HG03039 (cell line): ENCODE results near the gene PTGIS.
"Not testable (repeated sequence)": the region's sequence is repeated elsewhere in the genome, so short reads cannot be mapped to it uniquely, and the experiment has no call there.

Source experiments
- ATAC-seq: cut with Tn5 transposase; IDR thresholded peaks from one replicate; pipeline ENCODE4 v1.9.1; 2021; ENCODE audit warnings: mild to moderate bottlenecking, moderate library complexity; ENCODE audit not compliant: unreplicated experiment

Gene PTGIS

GRCh38 chr20:49567421-49568277 is at the start of gene PTGIS:
Gene PTGIS, minus strand, starts transcription at chr20:49568137. Its CDS starts 21 bp downstream, at chr20:49568116.
- no peak for ATAC-seq

GRCh38 chr20:49617394-49617793 is 49.5 kb upstream of the PTGIS start:
- not testable (repeated sequence) for ATAC-seq

GRCh38 chr20:49616154-49617007 is 48.4 kb upstream of the PTGIS start:
- no peak for ATAC-seq

GRCh38 chr20:49615401-49616153 is 47.6 kb upstream of the PTGIS start:
- ATAC-seq: no peak

- not testable (repeated sequence) for ATAC-seq
These were observed 47.1 kb upstream of the PTGIS start for GRCh38 chr20:49615051-49615400.

- no peak for ATAC-seq
These were observed 46.6 kb upstream of the PTGIS start for GRCh38 chr20:49614338-49615050.

- no peak for ATAC-seq
These were observed 44.3 kb upstream of the PTGIS start for GRCh38 chr20:49612127-49612738.

GRCh38 chr20:49611539-49612126 is 43.7 kb upstream of the PTGIS start:
- not testable (repeated sequence) for ATAC-seq

GRCh38 chr20:49610691-49611538 is 43.0 kb upstream of the PTGIS start:
- no peak for ATAC-seq

- no peak for ATAC-seq
These were observed 41.1 kb upstream of the PTGIS start for GRCh38 chr20:49608752-49609670.

- no peak for ATAC-seq
These were observed 39.6 kb upstream of the PTGIS start for GRCh38 chr20:49607568-49607967.

GRCh38 chr20:49603209-49603627 is 35.3 kb upstream of the PTGIS start:
- ATAC-seq: no peak

- ATAC-seq: no peak
These were observed 34.6 kb upstream of the PTGIS start for GRCh38 chr20:49602345-49603208.

GRCh38 chr20:49601153-49601924 is 33.4 kb upstream of the PTGIS start:
- no peak for ATAC-seq

- ATAC-seq: no peak
These were observed 31.8 kb upstream of the PTGIS start for GRCh38 chr20:49599746-49600113.

- no peak for ATAC-seq
These were observed 30.0 kb upstream of the PTGIS start for GRCh38 chr20:49597825-49598395.
